Epidermal melanocyte (primary cell): ENCODE data around the gene LRIF1.
"Not testable (repeated sequence)": the region's sequence is repeated elsewhere in the genome, so short reads cannot be mapped to it uniquely, and the experiment has no call there.

Experiments
- DNase-seq: peaks from one replicate; pipeline ENCODE4 v3.0.0; 2011; ENCODE audit warnings: low spot score; ENCODE audit not compliant: insufficient read length

LRIF1 gene

GRCh38 chr1:110963691-110964454 lies at the start of gene LRIF1:
LRIF1 (minus strand) TSS chr1:110963922; CDS start chr1:110963688, 234 bp downstream.
- peak; percentile 78 for DNase-seq

- no peak for DNase-seq
Observed at GRCh38 chr1:111008031-111008430, 44.3 kb upstream of the LRIF1 start.

GRCh38 chr1:111006556-111006955 lies 42.8 kb upstream of the LRIF1 start:
- no peak for DNase-seq

- DNase-seq = not testable (repeated sequence)
Observed at GRCh38 chr1:110999607-111000006, 35.9 kb upstream of the LRIF1 start.

- not testable (repeated sequence) for DNase-seq
Observed at GRCh38 chr1:110992329-110992728, 28.6 kb upstream of the LRIF1 start.

GRCh38 chr1:110991295-110991694 lies 27.6 kb upstream of the LRIF1 start:
- not testable (repeated sequence) for DNase-seq

GRCh38 chr1:110990541-110990940 lies 26.8 kb upstream of the LRIF1 start:
- no peak for DNase-seq

- no peak for DNase-seq
Observed at GRCh38 chr1:110986407-110986891, 22.7 kb upstream of the LRIF1 start.

- DNase-seq = no peak
Observed at GRCh38 chr1:110982320-110982719, 18.6 kb upstream of the LRIF1 start.

- DNase-seq = no peak
Observed at GRCh38 chr1:110979154-110979553, 15.4 kb upstream of the LRIF1 start.

GRCh38 chr1:110976089-110976488 lies 12.4 kb upstream of the LRIF1 start:
- DNase-seq = no peak

GRCh38 chr1:110975265-110975664 lies 11.5 kb upstream of the LRIF1 start:
- DNase-seq = no peak

GRCh38 chr1:110967256-110967655 lies 3.5 kb upstream of the LRIF1 start:
- DNase-seq = no peak

GRCh38 chr1:110964455-110964903 lies 757 bp upstream of the LRIF1 start:
- DNase-seq = no peak

GRCh38 chr1:110962892-110963690 lies 631 bp downstream of the LRIF1 start:
- peak; percentile 42 for DNase-seq

- no peak for DNase-seq
Observed at GRCh38 chr1:110961902-110962301, 1.8 kb downstream of the LRIF1 start.

- no peak for DNase-seq
Observed at GRCh38 chr1:110960777-110961420, 2.8 kb downstream of the LRIF1 start.

- DNase-seq = no peak
Observed at GRCh38 chr1:110957798-110958197, 5.9 kb downstream of the LRIF1 start.

GRCh38 chr1:110956586-110956985 lies 7.1 kb downstream of the LRIF1 start:
- no peak for DNase-seq

GRCh38 chr1:110953031-110953430 lies 10.7 kb downstream of the LRIF1 start:
- DNase-seq = no peak

GRCh38 chr1:110952031-110952430 lies 11.7 kb downstream of the LRIF1 start:
- no peak for DNase-seq

- no peak for DNase-seq
Observed at GRCh38 chr1:110951161-110951560, 12.6 kb downstream of the LRIF1 start.
